Natural killer cell (primary cell): ENCODE results near the gene TECRL. TPM values are rescaled to one million over a fixed set of nuclear protein-coding genes. Genes with fewer than 3 reads are reported as not detected.
A peak's percentile ranks its signal among the peaks of the same experiment; 100 is the strongest.

ENCODE experiments used
- ATAC-seq, 3 donors: fragments of 150-1000 bp in 2 of 3; fragments of 200-7000 bp in 1 of 3; cut with Tn5 transposase; 1 replicate in 1 of 3; 2 replicates in 2 of 3; pipeline ENCODE4 v1.10.0; 2021; ENCODE audit warnings: mild to moderate bottlenecking in 2 of 3, moderate library complexity in 2 of 3
- DNase-seq, 2 donors: peaks; one replicate each; pipeline versions ENCODE4 v3.0.0 to v3.0.0-alpha.2; 2013 to 2021; ENCODE audit warnings: mixed read lengths in 1 of 2
- H3K27ac ChIP-seq: one replicate; pipeline ENCODE4 v1.5.1; 2013; ENCODE audit warnings: mild to moderate bottlenecking, low read length
- H3K27me3 ChIP-seq: one replicate; pipeline ENCODE4 v1.6.1; 2013; ENCODE audit warnings: low read length; ENCODE audit not compliant: control insufficient read depth, insufficient read depth
- H3K36me3 ChIP-seq: one replicate; pipeline ENCODE4 v1.6.1; 2013; ENCODE audit warnings: low read length; ENCODE audit not compliant: control insufficient read depth, insufficient read depth
- H3K4me1 ChIP-seq: one replicate; pipeline ENCODE4 v1.6.1; 2013; ENCODE audit warnings: low read length; ENCODE audit not compliant: control insufficient read depth, insufficient read depth
- H3K4me3 ChIP-seq: one replicate; pipeline ENCODE4 v1.5.1; 2013; ENCODE audit warnings: low read length
- H3K9me3 ChIP-seq: one replicate; pipeline ENCODE4 v1.6.1; 2013; ENCODE audit warnings: low read length; ENCODE audit not compliant: control insufficient read depth, insufficient read depth
- H3K27ac Mint-ChIP-seq, 2 donors: one replicate each; pipeline ENCODE4 v1.8.0; 2022; ENCODE audit warnings: mild to moderate bottlenecking in 2 of 2, mixed read lengths in 2 of 2, moderate library complexity in 1 of 2
- H3K27me3 Mint-ChIP-seq, 2 donors: one replicate each; pipeline ENCODE4 v1.8.0; 2022; ENCODE audit warnings: low read depth in 2 of 2, mixed read lengths in 2 of 2
- H3K36me3 Mint-ChIP-seq: one replicate; pipeline ENCODE4 v1.8.0; 2022; ENCODE audit warnings: mixed read lengths
- H3K4me1 Mint-ChIP-seq, 2 donors: one replicate each; pipeline ENCODE4 v1.8.0; 2022; ENCODE audit warnings: mixed read lengths in 2 of 2
- H3K4me3 Mint-ChIP-seq: one replicate; pipeline ENCODE4 v1.8.0; 2022; ENCODE audit warnings: mild to moderate bottlenecking, moderate library complexity, mixed read lengths
- H3K9me3 Mint-ChIP-seq, 2 donors: one replicate each; pipeline ENCODE4 v1.8.0; 2022; ENCODE audit warnings: mixed read lengths in 2 of 2
- WGBS: methylation state at CpG from one replicate; pipeline ENCODE4 v1.1.7; 2013; ENCODE audit warnings: missing lambda C conversion rate; ENCODE audit not compliant: insufficient coverage; 5-methylcytosine and 5-hydroxymethylcytosine counted together
- intact Hi-C: fragments of 100-400 bp; cut with micrococcal nuclease; formaldehyde crosslinking; loops from one replicate; pipeline ENCODE4 v1.14.2; 2022
- total RNA-seq, 4 donors: library from RNA; stranded (reverse); fragments of 120-200 nt in 1 of 4; gene quantifications; one replicate each; pipeline versions ENCODE4 v1.2.3 to v1.2.4, GENCODE V29; 2013 to 2022
- TF ChIP-seq, protein P1 (sequence below): fragments of 200-600 bp; IDR thresholded peaks from one replicate; pipeline ENCODE4 v1.8.0; 2022; ENCODE audit warnings: antibody characterized with exemption

Gene TECRL
- total RNA-seq, 3 donors from 2014 or later (not counting 1 experiment from before 2014, with no cell fraction given): not detected

DNA sequence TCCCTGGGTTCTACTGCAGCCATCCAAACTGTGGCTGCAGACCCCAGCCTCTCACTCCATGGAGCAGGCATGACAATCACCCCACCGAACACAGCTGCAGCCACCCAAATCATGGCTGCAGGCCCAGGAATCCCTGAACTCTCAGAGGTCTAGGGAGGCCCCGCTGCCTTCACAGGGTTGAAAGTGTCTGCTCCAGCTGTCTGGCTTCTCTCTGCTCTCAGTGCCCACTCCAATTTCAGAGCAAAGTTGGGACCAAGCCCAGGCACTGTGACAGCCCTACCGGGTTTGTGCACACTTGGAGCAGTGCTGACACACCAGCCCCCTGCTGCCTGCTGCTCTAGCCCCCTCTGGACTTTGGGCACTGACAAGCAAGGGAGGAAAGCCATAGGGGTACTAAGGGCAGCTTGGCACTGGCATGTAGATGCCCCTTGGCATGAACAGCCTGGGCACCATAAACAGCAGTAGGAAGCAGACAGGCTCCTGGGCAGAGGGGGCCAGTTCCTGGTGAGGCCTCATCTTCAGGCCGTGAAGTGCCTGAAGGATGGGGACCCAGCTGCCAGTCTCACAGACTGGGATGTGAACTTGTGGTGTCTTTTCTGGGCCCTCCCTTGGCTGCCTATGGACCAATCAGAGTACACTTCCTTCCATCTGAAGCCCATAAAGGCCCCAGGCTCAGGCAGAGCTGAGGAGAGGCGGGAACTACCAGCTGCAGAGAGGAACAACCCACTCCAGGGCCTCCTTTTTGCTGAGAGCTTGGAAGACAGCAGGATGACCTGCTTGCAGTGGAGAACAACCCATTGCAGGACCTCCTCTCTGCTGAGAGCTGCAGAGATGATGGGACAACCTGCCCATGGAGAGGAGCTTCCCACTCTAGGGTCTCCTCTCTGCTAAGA, 68.8 kb downstream of the TECRL start:
- 82% methylated on average over 5 of the region's 5 CpGs for WGBS
- Mint-ChIP-seq H3K9me3 (peaks cover 5 to 22% of the 10 kb centered on the region in 2 donors), H3K4me3 (no peak overlapping the region), H3K27ac (no peak overlapping the region), H3K4me1 (no peaks in the 10 kb centered on the region), H3K36me3 (no peaks in the 10 kb centered on the region), H3K27me3 (no peaks in the 10 kb centered on the region)
- H3K9me3 ChIP-seq: peaks cover 14% of the 10 kb centered on the region
- H3K36me3 ChIP-seq: no peaks in the 10 kb centered on the region
- no peak for DNase-seq
- intact Hi-C loops: no loop called here
- H3K27ac ChIP-seq: no peak overlapping the region
- H3K4me1 ChIP-seq: no peaks in the 10 kb centered on the region
- H3K27me3 ChIP-seq: no peaks in the 10 kb centered on the region
- ATAC-seq: no peak
- TF ChIP-seq, protein P1, sequence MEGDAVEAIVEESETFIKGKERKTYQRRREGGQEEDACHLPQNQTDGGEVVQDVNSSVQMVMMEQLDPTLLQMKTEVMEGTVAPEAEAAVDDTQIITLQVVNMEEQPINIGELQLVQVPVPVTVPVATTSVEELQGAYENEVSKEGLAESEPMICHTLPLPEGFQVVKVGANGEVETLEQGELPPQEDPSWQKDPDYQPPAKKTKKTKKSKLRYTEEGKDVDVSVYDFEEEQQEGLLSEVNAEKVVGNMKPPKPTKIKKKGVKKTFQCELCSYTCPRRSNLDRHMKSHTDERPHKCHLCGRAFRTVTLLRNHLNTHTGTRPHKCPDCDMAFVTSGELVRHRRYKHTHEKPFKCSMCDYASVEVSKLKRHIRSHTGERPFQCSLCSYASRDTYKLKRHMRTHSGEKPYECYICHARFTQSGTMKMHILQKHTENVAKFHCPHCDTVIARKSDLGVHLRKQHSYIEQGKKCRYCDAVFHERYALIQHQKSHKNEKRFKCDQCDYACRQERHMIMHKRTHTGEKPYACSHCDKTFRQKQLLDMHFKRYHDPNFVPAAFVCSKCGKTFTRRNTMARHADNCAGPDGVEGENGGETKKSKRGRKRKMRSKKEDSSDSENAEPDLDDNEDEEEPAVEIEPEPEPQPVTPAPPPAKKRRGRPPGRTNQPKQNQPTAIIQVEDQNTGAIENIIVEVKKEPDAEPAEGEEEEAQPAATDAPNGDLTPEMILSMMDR: no peak
- H3K4me3 ChIP-seq: no peak overlapping the region

DNA sequence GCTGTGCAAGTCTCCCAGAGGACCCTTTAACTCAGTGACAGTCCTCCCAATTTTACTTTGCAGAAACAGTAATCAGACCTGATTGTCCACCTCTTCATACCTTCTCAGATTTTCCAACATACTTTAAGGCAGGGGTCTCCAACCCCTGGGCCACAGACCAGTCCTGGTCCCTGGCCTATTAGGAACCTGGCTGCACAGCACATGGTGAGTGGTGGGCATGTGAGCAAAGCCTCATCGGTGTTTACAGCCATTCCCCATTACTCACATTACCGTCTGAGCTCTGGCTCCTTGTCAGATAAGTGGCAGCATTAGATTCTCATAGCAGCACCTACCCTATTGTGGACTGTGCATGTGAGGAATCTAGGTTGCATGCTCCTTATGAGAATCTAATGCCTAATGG, 74.3 kb downstream of the TECRL start:
- Histone ChIP-seq H3K27me3 (no peaks in the 10 kb centered on the region), H3K9me3 (no peaks in the 10 kb centered on the region), H3K4me1 (no peaks in the 10 kb centered on the region), H3K36me3 (no peaks in the 10 kb centered on the region), H3K4me3 (no peak overlapping the region), H3K27ac (no peak overlapping the region)
- no peaks in the 10 kb centered on the region for H3K36me3 Mint-ChIP-seq
- DNase-seq (no peak), ATAC-seq (peak in 1 of 3 donors; percentile 10)
- H3K4me1 Mint-ChIP-seq: no peaks in the 10 kb centered on the region
- TF ChIP-seq, protein P1: no peak
- no peak overlapping the region for H3K27ac Mint-ChIP-seq
- WGBS: 100% methylated on average over 2 of the region's 2 CpGs
- peaks cover 13 to 22% of the 10 kb centered on the region in 2 donors for H3K9me3 Mint-ChIP-seq
- no peaks in the 10 kb centered on the region for H3K27me3 Mint-ChIP-seq
- H3K4me3 Mint-ChIP-seq: no peak overlapping the region
- intact Hi-C loops: no loop called here

DNA sequence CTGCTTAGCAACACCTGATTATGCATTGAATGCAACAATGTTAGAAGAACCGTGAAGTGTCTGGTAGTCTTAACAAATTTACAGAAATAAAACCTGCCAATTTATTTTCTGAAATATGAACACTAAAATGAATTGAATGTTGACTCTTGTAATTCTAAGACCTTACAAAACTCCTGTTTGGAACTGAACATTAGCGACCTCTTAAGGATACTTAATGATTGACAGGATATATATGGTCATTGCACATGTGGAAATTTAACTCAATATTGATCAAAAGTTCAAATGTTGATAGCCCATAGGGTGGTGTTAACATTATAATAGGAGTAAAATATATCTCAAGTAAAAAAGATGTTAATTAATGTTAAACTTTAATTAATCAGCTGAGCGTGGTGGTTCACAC, 79.1 kb downstream of the TECRL start:
- Mint-ChIP-seq H3K27ac (no peak overlapping the region), H3K4me1 (no peaks in the 10 kb centered on the region), H3K36me3 (no peaks in the 10 kb centered on the region), H3K9me3 (peaks cover 12 to 17% of the 10 kb centered on the region in 2 donors), H3K4me3 (no peak overlapping the region), H3K27me3 (no peaks in the 10 kb centered on the region)
- Histone ChIP-seq H3K27ac (no peak overlapping the region), H3K9me3 (no peaks in the 10 kb centered on the region), H3K4me1 (no peaks in the 10 kb centered on the region), H3K36me3 (no peaks in the 10 kb centered on the region), H3K4me3 (no peak overlapping the region), H3K27me3 (no peaks in the 10 kb centered on the region)
- WGBS: 80% methylated on average over 2 of the region's 3 CpGs
- intact Hi-C loops: no loop called here
- TF ChIP-seq, protein P1: no peak
- no peak for ATAC-seq
- DNase-seq: no peak
